GM12872 (cell line): ENCODE results near the gene NTRK3.

ENCODE experiments used
- CTCF ChIP-seq: IDR thresholded peaks from 3 replicates; pipeline ENCODE4 v1.5.1; 2011; ENCODE audit warnings: low read depth, mild to moderate bottlenecking, low read length, moderate library complexity; ENCODE audit not compliant: insufficient read depth

Gene NTRK3

GRCh38 chr15:87902772-87903426 lies 353.6 kb downstream of the NTRK3 start:
- no peak for TF ChIP-seq CTCF

GRCh38 chr15:87901926-87902690 lies 354.4 kb downstream of the NTRK3 start:
- TF ChIP-seq CTCF = no peak

DNA sequence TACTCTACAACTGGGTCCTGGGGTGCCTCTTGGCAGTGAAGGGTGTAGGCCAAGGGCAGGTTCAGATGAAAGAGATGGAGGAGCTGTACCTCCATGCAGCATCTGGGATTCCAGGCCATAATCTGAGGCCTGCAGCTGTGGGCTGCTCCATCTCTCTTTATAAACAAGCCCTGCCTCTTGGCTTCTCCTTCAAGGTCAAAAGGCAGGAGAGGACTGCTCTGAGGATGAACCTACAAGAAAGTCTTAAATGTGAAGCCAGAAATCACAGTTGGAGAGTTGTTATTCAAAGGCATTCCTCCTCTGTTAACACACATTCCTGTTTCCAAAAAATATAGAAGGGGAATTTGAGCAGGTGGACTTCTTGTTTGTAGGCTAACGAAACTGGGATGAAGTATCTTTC lies 355.5 kb downstream of the NTRK3 start:
- no peak for TF ChIP-seq CTCF

GRCh38 chr15:87896936-87897335 lies 359.6 kb downstream of the NTRK3 start:
- no peak for TF ChIP-seq CTCF

GRCh38 chr15:87887177-87887576 lies 369.4 kb downstream of the NTRK3 start:
- TF ChIP-seq CTCF = no peak

- no peak for TF ChIP-seq CTCF
Measured at GRCh38 chr15:87881026-87881425, 375.5 kb downstream of the NTRK3 start.

DNA sequence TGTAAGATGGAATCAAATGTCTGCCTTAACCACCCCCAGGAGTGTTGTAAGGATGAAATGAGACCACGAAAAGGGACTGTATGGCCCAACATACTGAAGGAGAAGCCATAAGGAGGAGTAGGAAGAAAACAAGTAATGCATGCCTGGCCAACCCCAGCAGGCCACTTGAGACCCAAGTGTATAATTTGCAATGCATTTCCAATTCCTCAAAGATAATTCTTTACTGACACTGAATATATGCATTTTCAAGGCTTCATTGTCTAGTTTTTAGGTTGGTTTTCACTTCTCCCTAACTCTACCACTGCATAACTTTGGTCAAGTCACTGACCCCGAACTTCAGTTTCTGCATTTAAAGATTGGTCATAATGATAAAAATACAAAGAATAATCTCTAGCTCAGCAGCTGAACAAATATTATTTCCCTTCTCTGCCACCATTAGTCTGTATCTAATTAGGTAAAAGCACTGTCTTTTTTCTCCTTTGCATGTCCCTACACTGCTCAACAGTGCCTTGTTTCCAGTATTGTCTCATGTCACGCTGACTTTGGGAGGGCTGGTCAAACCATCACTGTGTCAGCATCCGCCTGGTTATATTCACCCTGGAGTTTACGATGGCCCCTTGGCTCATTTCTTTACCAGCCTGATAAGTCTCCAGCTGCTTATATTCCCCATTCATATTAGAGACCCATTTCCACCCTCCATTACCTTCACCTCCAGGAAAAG lies 378.6 kb downstream of the NTRK3 start:
- no peak for TF ChIP-seq CTCF
